NOMO-1 (cell line): ENCODE results near the gene ADARB1.

ENCODE experiments used
- DNase-seq, 2 experiments: peaks; one replicate each; lab custom pipeline; 2025; ENCODE audit not compliant: unreplicated experiment in 2 of 2; lab: John Stamatoyannopoulos, UW

Gene ADARB1

DNA sequence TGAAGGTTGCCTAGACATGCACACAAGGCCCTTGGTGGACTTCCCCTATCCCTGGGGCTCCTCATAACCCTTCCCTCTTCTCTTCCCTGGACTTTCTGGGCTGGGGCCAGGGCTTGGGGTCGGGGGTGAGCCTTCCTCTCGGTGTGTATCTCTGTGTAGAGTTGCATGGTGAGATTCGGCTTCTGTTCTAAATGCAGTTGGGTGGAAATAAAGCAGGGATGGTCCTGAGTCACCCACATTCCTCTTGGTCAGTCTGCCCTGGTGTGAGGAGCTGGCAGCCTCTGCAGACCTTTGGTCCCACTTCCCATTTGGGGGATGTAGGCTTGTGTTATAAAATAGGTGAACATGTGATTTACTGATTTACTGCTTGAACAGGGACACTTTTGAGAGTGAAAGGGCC is 38.0 kb downstream of the ADARB1 start:
- no peak for DNase-seq

DNA sequence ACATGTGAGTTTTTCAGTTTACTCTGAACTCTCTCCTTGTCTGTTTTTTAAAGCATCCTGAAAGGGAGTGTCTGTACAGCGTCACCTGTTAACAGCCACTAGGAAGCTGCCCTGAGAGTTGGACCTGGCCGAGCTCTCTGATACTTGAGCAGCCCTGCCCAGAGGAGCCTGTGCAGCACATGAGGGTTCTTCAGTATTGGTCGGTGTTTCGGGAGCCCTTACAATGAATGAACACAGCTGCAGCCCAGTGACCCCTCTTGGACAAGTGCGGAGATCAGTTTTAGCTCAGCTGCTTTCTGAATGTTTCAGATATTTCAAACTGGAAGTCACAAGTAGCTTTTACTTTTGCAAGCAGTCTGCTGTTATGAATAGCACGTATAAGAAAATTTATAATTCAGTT is 39.2 kb downstream of the ADARB1 start:
- no peak for DNase-seq

DNA sequence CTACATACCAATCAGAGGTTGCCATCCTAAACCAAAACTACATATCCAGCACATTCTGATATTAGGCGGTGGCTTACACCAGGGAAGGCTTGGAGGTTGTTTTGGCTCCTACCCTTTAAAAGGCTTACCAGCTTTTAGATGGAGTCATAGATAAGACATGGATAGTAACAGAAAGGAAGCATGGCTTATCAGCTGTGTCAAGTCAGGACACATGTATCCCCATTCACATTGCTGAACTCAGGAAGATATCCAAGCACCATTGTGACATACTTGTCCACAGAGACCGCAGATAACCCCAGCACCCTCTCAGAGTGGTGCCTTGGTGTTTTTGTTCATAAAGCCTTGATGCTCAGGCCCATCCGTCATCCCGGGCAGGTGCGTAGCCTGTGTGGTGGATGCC is 39.7 kb downstream of the ADARB1 start:
- no peak for DNase-seq

DNA sequence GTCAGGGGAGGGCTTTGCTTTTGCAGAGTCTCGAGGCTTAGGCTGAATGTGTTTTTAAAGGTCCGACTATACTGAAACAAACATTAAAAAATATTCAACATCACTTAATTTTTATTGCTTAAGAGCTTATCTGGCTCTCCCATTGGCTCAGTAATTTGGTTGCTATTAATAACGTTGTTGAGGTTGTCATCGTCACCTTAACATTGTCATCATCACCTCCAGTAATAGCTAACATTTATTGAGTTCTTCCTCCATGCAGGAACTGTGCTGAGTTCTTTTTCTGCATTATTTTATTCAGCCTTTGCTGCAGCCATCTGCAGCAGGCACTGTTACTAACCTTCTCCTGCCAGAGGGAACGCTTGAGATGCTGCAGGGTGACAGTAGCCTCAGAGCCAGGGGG is 40.1 kb downstream of the ADARB1 start:
- DNase-seq, result no peak

DNA sequence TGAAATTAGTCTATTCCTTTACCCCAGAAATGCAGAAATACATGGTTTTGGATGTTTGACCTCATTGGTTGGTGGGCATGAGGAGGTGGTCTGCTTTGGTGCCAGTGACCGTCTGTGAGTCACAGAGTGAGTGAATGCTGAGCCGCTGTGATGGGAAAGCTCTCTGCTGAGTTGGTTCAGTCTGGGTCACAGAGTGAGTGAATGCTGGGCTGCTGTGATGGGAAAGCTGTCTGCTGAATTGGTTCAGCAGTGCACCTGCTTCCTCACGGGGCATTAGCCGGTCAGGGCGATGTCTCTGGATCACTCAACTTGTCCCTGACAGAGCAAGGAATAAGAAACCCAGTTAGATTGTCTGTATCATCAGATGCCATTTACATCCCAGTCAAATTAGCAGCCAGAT is 40.8 kb downstream of the ADARB1 start:
- DNase-seq, result no peak

DNA sequence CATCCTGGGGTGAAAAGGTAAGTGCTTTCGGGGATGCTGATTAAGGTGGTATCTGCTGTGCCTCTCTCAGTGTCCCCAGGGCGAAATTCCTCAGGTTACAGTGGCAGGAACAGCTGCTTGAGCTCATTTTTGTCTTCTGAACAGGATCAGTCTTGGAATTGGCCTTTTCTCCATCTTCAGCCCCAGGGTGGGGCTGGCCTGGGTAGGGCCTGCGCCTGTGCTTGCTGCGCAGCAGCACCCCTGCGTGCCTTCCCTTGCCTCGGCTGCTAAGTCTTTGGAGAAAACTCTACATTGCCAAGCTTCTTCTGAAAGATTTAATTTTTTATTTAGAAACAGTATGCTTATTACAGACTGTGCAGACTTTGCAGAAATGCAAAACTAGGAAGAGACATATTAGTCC is 41.7 kb downstream of the ADARB1 start:
- DNase-seq, result no peak

DNA sequence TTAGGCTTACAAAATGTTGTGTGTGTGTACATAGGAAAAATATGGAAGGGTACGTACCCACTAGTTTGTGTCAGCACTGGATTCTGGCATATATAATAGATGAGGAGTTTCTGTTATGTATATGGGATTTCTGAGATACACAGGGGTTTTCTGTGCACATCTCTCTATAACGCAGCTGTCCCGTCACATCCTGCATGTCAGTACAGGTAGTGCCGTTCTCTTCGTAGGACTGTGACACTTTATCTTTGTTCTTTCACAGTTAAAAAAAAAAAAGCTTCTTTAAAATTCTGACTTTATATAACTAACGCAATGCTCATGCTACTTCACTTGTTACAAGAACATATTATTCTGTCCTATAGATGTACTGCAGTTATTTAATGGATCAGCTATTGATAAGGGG is 42.9 kb downstream of the ADARB1 start:
- no peak for DNase-seq

DNA sequence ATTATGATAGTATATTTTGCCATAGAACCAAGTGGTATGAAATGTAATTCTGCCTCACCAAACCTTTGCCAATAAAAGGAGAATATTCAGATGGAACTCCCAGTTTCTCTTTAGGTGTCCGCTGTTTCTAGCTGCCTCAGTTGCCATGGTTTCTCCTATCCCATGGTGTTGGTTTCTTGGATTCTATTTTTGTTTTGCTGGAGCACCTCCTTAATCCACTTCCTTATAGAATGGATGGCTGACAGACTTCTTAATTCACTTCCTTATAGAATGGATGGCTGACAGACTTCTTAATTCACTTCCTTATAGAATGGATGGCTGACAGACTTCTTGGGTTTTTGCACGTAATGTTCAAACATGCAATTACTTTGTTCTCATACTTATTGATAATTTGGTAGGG is 43.7 kb downstream of the ADARB1 start:
- DNase-seq, result no peak

DNA sequence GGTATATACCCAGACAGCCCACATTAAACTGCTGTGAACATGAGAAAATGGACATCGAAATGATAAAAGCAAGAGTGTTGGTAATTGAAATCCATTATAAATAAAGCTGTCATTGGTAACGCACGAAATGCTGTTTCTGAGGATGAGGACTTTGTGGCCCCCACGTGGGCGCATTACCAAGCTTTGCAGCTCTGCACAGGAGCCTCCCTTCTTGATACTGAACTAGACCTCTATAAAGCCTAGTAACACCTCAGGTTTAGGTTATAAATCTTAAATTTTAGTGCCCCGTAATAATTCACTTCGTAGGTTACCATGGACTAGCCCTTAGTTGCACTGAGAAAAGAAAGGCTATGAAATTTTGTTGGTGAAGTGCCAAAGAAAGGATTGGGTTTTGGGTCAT is 45.4 kb downstream of the ADARB1 start:
- no peak for DNase-seq

DNA sequence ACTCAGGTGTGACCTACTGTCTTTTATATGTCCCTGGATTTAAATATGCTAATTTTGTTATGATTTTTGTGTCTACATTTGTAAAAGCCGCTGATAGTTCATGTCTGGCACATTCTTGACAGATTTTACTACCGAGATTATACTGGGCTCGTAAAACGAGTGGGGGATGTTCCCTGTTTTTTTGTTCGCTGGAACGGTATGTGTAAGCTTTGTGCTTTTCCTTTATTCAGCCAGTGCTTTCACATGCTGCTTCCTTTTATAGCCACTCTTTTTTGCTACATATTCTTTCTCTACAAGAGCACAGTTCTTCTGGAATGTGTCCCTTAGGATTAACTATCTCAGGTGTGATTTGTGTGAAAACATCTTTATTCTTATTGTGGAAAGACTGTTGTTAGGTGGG is 46.6 kb downstream of the ADARB1 start:
- no peak for DNase-seq

DNA sequence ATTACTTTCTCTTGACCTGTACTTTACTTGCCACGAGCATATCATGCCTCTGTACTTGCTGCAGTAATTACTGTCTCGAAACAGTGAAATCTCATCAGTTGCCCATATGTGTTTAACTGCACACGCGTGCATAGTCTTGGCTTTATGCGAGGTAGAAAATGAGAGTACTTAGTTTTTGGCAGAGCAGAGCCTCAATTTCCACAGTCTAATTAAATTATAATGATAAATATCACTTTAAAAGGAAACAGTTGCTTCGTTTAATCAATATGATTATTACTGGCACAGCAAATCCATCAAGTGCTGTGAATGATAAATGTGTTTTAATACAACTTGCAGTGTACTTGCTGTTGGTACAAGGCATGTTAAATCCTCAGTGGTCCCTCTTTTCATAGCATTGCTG is 47.6 kb downstream of the ADARB1 start:
- DNase-seq, result no peak

DNA sequence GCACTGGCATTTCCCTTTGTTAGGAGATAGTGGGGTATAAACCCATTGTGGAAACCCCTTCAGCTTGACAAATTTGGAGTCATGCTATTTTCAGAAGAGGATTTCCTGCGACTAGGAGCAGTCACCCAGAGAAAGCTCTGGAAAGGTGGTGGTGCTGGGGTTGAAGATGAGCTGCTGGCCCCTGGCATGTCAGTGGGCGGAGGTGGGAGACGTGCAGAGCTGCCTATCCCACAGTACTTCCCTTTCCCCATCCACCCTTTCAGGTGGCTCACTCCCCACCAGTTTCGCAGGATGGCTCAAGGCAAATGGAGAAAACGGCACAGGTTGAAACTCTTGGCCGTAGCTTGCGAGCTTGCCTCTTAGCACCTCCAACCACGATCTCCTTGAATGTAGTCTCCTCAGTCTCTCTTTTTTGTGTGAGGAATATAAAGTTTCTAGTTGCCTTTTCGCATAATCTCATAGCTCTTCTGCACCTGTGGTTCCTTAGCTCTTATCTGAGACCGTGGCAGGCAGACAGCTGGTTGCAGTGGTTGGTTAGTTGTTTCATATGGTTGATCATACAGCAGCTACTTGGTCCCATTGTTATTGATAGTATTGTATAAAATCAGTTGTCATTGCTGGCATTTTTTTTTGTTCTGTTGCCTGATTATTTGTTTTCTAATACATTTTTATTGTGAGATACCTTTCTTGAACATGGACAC is 48.2 kb downstream of the ADARB1 start:
- no peak for DNase-seq

DNA sequence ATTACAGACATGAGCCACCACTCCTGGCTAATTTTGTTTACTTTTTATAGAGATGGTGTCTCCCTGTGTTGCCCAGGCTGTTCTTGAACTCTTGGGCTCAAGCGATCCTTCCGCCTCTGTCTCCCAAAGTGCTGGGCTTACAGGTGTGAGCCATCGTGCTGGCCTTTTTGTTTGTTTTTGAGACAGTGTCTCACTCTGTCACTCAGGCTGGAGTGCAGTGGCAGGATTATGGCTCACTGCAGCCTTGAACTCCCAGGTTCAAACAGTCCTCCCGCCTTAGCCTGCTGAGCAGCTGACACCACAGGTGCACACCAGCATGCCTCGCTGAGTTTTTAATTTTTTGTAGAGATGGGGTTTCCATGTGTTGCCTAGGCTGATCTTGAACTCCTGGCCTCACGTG is 49.1 kb downstream of the ADARB1 start:
- DNase-seq, result no peak

DNA sequence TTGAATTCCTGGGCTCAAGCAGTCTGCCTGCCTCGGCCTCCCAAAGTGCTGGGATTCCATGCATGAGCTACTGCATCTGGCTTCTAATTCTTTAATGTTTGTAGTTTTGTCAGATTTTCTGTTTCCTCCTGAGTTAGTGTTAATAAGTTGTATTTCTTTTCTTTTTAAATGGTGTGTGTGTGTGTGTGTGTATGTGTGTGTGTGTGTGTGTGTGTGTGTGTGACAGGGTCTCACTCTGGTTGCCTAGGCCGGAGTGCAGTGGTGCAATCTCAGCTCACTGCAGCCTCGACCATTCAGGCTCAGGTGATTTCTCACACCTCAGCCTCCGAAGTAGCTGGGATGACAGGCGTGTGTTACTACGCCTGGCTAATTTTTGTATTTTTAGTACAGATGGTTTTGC is 50.2 kb downstream of the ADARB1 start:
- DNase-seq, result no peak

DNA sequence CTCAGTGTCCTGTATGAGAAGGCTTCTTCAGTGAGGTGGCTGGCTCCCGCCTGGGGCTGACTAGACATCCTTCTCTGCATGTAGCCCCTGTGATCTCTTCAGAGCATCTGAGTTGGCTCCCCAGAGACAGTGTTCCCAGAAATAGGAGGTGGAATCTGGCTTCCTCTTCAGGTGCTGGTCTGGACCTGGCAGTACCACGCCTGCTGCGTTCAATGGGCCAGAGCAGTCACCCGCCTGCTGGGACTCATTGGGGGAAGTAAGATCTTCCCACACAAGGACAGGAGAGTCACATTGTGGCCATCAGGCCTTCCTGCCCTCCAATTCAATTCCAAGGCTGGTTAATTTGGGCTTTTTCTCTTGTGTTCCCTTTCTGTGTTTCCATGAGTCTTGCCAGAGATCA is 51.0 kb downstream of the ADARB1 start:
- DNase-seq, result no peak

DNA sequence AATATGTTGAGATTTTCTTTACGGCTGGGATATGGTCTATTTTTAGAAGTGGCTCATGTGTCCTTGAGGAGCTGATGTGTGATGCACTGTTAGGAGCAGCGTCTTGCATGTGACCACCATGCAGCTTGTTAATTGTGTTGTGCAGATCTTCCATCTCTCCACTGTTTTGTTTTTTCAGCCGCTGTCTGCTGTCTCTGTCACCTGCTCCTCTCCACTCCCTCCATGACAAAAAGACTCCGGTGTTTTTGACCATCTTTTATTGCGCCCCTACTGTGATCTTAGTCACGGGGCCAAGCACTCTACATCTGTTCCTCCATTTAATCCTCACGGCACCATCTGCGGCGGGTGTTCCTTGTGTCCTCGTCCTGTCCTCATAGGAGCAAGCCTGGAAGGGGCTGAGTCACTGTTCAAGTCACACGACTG is 51.8 kb downstream of the ADARB1 start:
- no peak for DNase-seq

DNA sequence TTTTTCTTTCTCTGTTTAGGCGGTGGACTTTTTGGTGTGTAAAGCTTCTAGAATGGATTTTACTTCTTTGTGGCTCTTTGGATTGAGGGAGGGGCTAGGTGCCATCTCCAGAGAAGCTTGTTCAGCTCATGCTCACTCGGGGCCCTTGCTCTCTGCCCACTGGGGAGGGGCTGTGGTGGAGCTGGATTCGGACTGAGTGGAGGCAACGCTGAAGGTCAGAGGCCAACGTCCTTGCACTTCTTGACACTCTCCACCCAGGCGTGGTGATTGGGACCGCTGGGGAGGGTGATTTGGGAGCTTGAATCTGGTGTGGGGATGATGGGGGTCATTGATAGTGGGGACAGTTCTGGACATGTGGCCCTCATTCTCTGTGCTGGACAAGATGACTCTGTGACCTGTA is 52.6 kb downstream of the ADARB1 start:
- DNase-seq, result no peak

DNA sequence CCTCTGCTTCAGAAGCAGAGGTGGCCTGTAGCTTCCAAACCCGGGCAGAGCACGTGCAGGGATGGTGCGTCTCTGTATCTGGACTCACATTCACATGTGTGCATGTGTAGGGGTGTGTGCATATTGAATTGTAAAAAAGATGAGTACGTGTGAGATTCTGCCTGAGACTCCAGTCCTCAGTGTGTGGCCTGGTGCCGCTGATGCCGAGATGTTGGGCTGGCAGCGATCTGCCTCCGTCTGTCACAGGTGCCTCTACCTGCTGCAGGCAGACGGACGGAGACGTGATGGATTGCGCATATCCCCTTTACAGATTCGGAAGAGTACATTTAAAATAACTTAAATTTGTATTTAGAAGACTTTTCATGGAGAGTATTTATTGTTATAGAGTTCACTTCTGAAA is 53.6 kb downstream of the ADARB1 start:
- DNase-seq, result no peak

DNA sequence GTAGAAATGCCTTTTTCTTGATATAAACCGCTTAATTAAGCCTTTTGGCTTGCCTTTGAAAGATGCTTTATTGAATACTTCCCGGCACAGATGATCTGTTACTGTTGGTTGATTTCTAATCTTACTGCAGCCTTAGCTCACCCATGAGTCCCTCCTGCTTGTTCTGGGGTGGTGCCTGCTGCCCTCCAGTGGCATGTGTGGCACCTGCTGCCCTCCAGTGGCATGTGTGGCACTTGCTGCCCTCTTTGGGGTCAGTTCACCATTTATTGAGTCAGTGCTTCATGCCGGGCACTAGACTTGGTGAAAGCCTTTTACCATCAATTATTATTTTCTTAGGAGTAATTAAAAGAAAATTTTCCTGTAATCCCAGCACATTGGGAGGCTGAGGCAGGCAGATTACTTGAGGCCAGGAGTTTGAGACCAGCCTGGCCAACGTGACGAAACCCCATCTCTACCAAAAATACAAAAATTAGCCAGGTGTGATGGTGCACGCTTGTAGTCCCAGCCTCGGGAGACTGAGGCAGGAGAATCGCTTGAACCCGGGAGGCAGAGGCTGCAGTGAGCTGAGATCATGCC is 54.3 kb downstream of the ADARB1 start:
- peak; percentile 62 to 64 for DNase-seq

DNA sequence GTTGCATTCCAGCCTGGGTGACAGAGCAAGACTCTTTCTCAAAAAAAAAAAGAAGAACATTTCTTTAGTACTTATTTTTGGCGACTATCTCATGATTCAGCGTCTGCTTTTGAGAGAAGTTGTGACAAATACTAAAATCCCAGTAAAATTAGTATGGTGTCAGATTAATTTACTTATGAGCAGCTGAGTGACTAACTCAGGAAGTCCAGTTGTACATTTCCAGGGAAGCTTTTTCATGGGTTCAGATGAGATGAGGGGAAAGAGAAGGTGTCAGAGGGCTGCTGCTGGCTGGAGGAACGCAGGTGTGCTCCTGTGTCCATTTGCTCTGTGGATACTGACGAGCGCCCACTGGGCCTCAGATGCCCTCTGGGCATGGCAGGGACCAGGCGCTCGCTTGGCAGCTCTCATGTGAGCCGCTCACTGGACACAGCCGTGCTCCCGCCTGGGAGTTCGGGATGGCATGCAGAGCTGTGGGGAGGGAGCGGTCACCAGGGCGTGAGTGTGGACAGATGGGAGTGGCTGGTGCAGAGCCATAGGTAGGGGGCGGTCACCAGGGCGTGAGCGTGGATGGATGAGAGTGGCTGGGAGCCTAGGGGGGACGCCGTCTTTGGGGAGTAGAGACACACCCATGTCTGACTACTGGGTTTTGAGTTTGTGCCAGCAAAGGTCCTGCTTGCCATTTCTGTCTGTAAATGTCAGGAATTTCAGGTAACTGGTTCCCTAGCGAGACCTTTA is 55.0 kb downstream of the ADARB1 start:
- no peak for DNase-seq

DNA sequence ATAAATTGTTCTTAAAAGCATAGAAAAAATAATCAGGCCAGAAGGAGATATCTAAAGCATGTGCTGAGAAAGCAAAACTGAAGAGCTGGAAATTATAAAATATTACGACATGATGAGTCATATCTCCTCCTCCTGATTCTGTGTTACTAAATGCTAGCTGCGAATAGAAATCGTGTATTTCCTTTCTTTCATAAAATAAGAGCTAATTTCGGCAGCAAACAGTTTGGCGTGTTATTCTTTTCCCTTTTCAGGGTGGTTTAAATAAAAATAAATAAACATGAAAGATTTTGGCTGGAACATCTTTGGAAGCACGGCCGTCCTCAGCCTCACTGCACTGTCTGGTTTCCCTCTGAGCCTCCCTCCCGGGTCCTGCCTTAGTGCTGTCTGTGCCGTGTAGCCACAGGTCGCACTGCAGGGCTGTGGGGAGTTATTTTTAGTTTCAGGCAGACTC is 56.0 kb downstream of the ADARB1 start:
- peak; percentile 66 to 89 for DNase-seq

DNA sequence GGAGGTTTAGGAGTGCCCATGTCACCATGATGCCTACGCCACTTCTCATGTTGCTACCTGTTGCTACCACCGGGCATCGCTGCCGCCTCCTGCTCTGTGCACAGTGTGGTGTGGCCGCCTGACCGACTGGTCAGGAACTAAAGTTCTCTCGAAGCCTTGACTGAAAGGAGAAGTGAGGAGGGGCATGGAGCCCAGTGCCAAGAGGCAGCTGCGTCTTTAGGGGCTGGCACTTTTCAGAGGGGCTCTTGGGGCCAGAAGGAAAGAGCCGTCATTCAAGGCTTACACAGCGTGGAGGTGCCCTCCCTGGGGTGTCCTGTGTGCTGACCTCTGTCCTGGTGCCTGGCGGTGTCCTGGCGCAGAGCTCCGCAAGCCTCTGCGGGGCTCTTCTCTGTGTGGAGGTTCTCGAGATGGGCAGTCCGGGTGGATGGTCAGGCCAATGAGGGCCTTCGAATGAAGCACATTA is 57.2 kb downstream of the ADARB1 start:
- no peak for DNase-seq
